EH (cell line): ENCODE measurements around the gene CLDN6.
A peak's percentile ranks its signal among the peaks of the same experiment; 100 is the strongest.

ENCODE experiments used
- DNase-seq: peaks from one replicate; pipeline ENCODE4 v3.0.0-alpha.2; 2015; ENCODE audit warnings: low read depth

CLDN6 gene

DNA sequence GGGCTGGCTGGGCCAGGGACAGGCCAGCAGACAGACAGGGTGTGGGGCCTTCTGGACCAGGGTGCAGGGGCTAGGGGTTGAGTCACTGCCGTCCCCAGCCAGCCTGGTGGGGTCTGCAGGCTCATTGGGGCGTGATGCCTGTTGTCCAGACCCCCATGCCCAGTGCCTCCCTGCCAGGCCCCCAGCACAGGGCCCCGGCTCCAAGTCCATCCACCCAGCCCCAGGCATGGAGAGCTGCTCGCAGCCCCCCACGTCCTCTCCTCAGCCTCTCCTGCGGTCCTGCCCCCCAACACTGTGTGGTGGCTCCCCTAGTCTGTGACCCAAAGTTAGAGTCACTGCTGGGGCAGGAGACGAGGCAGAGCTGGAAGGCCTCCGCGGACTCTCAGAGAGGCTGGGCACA, 30.7 kb downstream of the CLDN6 start:
- no peak for DNase-seq

DNA sequence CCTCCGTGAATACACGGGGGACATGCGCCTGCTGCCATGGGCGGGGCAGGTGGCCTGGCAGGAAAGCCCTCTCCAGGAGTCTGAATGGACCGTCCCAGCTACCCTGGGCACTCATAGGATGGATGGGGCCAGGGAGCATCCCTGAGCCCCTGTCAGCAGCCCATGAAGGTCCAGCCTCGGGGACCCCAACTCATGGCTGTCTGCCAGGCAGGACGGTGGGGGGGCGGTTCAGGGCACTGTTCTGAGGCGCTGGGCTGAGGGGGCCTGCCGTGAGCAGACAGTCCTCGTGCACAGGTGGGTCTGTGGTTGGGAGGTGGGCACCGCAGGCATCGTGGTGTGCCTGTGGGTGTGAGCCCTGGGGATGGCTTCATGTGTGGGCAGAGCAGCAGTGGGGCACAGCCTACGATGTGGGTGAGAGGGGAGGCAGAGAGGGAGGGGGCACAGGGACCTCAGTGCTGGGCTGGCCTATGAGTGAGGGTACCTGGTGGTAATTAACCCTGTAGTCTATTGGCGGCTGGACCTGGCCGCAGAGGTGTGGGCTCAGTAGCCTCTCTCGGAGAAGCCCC, 31.3 kb downstream of the CLDN6 start:
- DNase-seq = no peak

DNA sequence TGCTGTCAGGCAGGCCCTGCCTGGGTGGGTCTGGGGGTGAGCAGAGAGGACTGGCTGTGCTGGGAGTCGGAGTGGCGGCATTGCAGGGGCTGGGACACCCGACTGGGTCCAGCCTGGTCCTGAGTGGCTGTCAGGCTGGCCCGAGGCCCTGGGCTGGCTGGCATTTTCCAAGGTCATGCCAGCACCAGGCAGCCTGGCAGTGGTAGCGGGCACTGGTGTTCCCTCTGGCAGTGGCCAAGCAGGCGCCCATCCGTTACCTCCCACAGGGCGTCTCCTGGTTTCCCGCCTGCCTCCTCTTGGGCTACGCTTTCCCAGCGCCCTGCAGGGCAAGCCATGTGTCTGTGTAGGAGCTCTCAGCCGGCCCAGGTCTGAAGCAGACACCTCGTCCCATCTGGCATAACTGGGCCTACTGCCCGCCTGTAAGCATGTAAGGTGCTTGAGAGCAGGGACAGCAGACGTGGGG, 32.1 kb downstream of the CLDN6 start:
- DNase-seq = no peak

DNA sequence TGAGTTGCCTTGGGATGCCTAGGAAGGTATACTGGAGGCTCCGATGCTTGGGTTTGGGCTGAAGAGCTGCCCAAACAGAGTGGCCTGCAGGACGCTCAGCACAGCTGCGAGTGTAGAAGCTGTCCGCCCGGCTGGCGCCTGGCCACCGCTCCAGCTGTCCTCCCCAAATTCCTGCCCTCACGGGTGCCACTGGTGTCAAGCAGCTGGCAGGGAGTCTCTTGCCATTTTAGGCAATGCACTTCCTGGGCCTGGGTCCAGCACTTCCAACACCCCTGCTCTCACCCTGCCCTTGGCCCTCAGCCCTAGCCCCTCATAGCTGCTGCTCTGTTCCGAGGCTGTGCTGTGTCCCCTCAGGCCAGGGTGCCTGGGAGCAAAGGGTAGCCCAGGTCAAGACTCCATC, 32.5 kb downstream of the CLDN6 start:
- DNase-seq = no peak

DNA sequence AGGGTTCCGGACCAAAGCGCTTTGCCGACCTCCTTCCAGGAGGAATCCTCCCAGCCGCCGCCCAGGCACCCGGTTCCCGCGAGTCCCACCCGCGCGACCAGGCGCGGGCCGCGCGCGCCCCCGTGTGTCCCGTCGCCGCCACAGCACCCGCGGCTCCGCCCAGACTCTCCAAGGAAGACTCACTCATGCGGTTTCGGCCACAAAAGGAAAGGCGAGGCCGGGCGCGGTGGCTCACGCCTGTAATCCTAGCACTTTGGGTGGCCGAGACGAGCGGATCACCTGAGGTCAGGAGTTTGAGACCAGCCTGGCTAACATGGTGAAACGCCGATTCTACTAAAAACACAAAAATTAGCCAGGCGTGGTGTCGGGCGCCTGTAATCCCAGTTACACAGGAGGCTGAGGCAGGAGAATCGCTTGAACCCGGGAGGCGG, 34.3 kb downstream of the CLDN6 start:
- peak; percentile 81 for DNase-seq

DNA sequence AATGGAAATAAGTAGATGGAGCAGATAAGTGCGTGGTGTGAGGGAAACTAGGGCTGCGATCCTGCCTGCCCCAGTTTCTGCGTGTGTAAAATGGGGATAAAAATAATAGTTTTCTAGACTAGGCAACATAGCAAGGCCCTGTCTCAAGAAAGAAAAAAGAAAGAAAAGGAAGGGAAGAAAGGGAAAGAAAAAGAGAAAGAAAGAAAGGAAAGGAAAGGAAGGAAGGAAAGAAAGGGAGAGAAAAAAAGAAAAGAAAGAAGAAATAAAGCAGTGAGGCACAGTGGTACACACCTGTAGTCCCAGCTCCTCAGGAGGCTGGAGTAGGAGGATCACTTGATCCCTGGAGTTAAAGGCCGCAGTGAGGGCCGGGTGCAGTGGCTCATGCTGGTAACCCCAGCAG, 35.6 kb downstream of the CLDN6 start:
- no peak for DNase-seq

DNA sequence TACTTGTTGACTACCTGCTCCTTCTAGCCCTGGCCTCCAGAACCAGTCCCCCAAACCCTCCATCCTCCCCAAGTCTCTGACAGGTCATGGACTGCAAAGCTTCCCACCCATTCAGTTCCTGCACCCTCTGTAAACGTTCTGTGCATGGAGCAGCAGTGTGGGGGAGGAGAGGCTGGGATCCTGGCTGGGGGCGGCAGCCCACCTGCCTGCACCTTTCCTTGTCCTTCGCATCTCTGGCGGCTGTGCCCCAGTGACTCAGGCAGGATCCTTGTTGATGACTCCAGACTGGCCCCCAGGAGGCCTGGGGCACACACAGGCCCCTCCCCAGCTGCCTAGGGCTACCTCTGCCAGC, 36.1 kb downstream of the CLDN6 start:
- no peak for DNase-seq

DNA sequence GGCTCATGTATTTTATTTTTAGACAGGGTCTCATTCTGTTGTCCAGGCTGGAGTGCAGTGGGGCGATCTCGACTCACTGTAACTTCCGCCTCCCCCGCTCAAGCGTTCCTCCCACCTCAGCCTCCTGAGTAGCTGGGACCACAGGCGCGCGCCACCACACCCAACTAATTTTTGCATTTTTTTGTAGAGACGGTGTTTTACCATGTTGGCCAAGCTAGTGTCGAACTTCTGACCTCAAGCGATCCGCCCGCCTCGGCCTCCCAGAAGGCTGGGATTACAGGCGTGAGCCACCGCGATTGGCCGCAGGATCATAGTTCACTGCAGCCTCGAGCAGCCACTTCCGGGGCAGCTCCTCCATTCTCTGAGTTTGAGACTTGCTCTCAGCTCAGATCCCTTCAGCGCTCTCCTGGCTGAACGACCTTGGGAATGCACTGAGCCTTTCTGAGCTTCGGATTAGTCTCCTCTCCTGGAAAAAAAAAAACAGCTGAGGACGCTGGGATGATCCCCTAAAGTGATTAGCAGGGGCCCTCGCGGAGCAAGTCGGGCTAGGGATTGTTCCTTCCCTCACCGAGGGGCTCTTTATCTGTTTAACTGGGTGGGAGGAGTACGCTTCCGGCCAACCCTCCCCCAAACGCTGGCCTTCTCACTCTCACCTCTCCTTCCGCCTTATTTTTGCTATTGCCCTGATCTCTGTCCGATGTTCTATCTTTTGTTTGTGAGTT, 36.6 kb downstream of the CLDN6 start:
- no peak for DNase-seq

DNA sequence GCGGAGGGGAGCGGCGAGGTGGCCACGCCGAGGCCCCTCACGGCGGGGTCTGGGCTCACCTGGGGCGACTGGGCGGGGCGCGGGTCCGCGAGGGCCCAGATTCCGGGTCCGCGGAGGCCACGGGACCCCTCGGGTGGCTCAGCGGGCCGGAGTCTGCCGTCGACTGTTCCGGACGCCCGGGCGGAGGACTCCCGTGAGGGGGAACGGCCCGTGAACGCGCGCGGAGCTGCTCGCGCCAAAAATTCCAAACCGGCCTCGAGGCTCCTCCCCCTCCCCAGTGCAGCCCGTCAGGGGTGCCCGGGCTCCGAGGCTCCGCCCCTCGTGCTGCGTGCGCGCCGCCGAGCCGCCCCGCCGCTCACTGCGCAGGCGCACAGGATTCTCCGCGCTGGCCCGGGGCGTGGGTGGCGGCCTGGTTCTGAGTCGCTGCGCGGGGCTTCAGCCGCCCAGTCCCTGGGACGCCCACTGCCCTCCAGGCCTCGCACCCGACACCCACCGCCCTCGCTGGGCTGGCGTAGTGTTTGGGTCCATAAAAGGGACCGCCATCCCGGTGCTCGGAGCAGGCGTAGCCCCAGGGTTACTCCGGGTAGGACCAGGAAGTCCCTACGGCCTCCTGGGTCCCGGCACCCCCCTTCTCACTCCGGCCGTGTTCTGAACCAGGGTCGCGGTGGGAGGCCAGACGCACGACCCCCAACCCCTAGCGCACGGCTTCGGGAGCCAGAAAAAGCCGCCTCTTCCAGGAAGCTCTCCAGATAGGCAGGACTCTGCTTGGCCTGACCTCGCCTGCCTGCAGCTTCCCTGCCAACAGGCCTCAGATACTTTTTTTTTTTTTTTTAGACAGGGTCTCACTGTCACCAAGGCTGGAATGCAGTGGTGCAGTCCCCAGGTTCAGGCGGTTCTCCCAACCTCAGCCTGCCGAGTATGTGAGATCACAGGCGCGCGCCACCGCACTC, 37.5 kb downstream of the CLDN6 start, which contains the start of gene PKMYT1:
TSS of gene PKMYT1 (minus strand) at position 220 of the 950 bp plus-strand sequence. CDS start 789 bp downstream, outside the sequence.
- peak; percentile 88 for DNase-seq

DNA sequence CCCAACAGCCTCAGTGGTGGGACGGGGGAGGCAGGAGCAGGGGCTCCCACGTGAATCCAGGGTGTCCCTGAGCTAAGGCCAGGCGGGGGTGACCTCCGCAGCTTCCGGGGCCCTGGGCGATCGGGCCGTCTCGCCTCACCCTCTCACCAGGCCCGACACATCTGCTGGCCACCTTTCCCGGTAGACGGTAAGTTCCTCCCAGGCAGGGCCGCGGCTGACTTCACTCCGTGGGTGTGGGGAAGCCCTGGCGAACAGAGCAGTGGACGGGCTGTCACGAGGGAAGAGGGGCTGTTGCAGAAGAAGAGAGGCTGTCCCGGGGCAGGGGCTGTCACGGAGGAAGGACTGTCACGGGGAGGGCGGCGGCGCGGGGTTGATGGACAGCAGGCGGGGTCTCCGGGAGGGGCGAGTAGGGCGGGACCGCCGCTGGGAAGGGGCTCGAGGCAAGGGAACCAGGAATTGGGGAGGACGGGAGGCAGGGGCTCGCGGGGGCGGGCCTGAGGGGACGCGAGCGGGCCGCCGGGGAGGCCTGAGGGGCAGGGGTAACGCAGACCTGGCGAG, 38.2 kb downstream of the CLDN6 start:
- DNase-seq = no peak

DNA sequence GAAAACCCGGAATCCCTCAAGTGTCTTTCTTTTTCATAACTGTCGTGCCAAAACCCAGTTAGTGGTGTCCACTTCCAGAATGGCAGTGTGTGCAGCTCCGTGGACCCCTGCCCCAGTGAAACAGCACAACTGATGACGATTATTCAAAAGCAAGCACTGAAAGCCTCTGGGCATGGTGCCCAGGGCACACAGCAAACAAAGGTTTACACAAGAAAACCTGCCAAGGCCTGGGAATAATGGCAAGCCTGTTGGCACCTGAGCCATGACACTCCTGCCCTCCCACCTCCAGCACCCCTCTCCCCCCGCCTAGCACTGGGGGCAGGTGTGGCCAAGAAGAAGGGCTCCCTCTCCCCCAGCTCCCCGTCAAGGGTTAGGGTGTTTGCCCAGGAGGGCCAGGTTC, 40.5 kb downstream of the CLDN6 start:
- no peak for DNase-seq

DNA sequence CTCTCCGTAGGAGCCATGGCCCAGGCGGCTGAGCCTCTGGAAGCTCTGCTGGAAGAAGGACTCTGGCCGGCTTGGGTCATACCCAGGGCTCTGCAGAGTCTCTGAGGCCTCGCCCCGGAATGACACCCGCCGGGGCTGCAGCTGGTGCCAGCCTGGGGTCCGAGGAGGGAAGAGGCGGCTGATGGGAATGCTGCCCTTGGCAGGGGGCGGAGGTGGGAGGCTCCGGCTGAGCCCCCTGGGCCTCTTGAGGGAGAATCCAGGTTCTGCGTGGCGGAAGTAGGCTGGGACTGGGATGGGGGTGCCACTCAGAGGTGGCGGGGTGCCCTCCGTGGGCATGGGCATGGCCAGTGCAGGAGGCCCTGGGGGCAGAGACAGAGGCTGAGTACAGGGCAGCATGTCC, 41.3 kb downstream of the CLDN6 start:
- DNase-seq = no peak

DNA sequence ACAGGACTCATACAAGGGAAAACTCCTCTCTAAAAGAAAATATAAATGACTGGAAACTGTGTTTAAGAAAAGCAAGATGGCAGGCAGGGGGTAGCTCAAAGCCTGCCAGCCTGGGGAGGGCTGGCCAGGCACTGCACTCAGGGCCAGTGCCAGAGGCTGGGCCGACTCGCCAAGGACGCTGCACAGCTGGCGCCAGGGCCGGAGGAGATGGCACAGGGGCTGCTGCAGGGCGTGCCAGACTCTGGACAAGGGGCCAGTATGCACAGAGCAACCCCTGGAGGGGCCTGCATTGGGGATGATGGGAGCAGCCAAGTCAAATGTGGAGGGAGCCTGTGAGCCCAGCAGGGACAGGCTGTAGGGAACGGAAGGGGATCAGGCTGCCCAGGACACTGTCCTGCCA, 41.8 kb downstream of the CLDN6 start:
- no peak for DNase-seq

DNA sequence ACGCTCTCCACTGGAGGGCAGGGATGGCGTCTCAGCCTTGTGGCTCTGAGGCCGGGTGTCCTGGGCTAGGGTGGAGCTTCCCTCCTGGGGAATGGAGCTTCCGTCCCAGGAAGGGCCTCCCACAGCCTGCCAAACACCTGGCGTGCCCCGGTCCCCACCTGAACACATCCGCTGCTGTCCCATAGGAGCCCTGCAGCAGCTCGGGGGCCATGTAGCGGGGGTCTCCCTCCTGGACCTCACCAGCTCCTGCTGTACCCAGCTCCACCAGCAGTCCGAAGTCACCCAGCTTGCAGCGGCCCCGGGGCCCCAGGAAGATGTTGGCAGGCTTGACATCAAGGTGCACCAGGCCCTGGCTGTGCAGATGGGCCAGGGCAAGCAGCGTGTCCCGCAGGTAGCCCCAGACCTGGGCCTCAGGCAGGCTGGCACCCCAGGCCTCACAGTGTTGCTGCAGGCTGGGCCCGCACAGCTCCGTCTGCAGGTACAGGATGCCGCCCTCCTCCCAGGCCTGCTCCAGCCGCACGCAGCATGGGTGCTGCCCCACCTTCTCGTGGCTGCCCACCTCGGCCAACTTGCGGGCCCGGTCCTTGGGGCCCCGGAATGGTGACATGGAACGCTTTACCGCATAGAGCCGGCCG, 42.7 kb downstream of the CLDN6 start:
- DNase-seq = no peak

DNA sequence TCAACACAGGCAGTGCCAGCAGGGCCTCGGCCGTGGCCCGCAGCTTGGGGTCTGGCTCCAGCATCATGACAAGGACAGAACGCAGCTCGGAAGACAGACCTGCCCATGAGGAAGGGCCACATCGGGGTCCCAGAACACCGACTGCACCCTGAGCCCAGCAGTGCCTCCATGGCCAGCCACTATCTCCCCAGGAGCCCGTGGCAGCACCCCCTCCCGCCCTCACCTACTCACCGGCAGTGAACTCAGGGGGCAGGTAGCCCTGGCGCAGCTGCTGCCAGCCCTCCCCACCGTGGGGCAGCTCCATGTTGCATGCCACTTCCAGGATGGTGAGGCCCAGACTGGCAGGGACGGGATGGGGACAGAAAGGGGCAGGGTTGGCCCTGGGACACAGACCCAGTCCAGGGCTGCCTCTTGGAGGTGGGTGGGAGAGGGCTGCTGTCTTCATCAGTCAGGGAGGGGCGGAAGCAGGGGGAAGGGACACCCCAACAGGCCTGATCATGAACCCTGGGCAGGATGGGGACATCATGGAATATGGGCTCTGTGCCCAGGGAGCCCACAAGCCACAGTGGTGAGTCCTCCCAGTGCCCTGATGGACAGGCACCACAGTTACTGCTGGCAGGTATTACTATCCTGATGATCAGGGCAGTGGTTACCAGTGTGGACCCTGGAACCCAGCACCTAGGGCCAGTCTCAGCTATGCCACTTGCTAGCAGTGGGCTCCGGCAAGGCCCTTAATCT, 43.5 kb downstream of the CLDN6 start:
- no peak for DNase-seq

DNA sequence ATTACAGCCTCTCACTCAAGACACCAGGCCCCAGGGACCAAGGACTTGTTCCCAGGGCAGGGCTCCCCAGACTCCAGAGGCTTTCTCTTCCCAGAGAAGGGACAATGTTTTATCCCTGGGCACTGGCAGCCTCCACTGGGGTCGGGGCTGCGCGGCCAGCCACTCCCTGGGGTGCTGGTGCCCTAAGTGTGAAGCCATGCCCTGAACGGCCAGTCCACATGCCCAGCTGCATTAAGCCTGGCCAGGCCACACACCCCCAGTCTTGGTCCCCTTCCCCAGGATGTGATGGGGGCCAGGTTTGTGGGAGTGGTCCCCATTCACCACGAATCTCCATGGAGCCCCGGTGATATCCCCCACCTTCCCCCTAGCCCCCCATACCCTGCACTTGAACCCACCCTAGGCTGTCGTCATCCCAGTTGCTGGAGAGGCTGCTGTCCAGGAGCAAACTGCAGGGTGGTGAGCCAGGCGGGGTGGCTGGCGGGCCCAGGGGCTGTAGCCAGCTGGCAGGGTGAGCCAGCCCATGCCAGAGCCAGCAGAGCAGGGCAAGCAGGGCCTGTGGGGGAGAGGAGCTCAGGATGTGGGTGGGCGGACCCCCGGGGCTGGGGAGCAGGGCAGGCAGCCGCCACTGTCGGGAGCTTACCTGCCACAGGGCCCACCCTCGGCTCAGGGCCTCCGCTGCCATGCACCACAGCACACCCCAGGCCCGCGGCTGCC, 44.2 kb downstream of the CLDN6 start:
- DNase-seq = no peak

DNA sequence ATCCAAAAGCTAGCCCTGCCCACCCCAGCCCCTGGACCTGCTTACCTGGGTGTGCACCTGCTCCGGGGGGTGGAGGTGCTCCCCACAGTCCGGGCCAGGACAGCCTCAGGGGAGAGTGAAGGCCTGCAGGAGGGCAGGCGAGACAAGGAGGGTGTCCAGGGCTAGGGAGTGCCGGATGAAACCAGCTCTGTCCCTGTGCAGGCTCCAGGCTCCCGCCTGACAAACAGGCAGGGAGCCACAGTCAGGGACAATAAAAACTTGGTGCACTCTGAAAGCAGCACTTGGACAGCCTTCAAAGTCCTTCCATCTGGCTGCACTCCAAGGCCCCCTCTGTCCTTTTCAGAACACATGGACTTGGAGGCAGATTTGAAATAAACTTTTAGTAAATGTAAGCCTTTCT, 44.9 kb downstream of the CLDN6 start:
- DNase-seq = no peak

DNA sequence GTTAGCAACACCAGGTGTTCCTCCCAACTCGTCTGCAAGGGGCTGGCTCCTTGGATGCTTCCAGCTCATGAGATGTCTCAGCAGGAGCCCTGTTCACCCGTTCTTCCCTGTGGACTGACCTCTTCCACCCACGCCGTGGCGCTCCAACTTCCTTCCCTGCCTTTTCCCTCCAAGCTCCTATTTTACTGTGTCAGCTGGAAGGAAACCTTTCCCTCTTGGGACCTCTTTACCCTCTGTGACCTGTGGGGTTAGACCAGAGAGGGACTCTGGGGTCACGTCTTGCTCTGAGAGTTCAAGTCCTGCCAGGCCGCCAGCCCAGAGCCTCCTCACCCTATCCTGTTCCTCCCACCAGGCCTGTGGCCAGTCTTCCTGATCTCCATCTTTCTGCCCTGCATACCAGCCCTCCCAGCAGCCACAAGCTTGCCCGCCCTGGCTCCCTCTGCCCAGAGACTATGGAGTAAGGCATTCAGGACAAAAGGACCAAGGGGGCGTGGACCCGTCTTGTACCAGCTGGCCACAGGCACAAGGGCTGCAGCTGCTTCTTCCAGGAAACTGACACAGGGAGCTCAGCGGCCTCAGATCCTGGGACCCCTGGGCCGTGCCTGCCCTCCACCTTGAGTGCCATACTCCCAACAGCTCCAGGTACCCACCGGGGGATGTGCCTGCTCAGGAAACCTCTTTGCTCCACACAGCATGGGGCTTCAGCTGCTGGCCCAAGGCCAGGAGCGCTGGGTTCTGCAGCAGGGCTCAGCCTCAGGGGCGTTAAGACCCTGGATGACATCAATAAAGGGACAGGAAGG, 45.8 kb downstream of the CLDN6 start:
- no peak for DNase-seq

DNA sequence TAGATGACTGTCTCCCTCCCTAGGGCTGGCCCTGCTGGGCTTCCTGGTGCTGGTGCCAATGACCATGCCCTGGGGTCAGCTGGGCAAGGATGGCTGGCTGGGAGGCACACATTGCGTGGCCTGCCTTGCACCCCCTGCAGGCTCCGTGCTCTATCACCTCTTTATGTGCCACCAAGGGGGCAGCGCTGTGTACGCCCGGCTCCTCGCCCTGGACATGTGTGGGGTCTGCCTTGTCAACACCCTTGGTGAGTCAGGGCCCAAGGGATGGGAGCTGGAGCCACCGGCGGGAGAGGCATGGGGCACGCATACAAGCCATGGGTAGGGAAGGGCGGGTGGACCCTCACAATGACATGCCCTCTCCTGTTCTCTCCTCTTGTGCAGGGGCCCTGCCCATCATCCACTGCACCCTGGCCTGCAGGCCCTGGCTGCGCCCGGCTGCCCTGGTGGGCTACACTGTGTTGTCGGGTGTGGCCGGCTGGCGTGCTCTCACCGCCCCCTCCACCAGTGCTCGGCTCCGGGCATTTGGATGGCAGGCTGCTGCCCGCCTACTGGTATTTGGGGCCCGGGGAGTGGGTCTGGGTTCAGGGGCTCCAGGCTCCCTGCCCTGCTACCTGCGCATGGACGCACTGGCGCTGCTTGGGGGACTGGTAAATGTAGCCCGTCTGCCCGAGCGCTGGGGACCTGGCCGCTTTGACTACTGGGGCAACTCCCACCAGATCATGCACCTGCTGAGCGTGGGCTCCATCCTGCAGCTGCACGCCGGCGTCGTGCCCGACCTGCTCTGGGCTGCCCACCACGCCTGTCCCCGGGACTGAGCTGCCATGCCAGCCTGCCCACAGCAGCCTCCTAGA, 46.6 kb downstream of the CLDN6 start:
- no peak for DNase-seq
